HG03469 (cell line): ENCODE results near the gene ATE1.
"Not testable (repeated sequence)": the region's sequence is repeated elsewhere in the genome, so short reads cannot be mapped to it uniquely, and the experiment has no call there.

Source experiments
- ATAC-seq: cut with Tn5 transposase; IDR thresholded peaks from one replicate; pipeline ENCODE4 v1.9.1; 2021; ENCODE audit warnings: mild to moderate bottlenecking, moderate library complexity, moderate number of reproducible peaks; ENCODE audit not compliant: unreplicated experiment

Gene ATE1

GRCh38 chr10:121702351-121703320, 225.2 kb downstream of the ATE1 start:
- no peak for ATAC-seq

DNA sequence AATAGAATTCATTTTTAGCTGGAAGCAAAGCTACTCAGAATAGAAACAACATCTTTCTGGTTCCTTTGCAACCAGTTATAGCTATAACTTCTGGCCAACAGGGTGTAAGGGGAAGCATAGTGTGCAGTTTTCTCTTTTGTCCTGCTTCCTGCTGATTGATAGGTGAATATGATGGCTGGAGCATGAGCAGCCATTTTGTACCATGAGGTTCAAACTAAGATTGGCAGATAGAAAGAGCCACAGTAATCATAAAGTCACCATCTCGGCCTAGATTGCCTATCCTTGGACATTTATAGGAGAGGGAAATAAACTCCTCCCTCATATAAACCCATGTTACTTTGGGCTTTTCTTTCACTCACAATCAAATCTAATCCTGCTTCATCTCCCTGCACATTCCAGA, 227.4 kb downstream of the ATE1 start:
- no peak for ATAC-seq

- not testable (repeated sequence) for ATAC-seq
Measured at GRCh38 chr10:121699703-121700102, 228.1 kb downstream of the ATE1 start.

DNA sequence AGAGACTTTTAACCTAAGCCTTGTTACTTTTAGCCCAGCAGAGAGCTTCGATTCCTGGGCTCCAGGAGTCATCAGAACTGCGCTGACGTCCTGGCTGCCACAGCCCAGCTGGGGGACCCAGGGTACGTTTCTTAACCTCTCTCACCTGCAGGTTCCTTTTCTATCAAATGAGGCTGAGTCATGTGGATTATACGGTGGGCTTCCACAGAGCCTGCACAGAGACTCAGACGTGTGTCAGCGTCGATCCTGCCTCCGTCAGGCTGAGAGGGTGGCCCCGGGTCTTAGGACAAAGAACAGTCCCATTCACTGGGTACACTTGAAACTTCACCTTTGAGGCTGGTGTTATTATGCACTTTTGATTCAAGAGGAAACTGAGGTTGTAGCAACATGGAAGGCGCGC, 228.9 kb downstream of the ATE1 start:
- ATAC-seq = no peak

DNA sequence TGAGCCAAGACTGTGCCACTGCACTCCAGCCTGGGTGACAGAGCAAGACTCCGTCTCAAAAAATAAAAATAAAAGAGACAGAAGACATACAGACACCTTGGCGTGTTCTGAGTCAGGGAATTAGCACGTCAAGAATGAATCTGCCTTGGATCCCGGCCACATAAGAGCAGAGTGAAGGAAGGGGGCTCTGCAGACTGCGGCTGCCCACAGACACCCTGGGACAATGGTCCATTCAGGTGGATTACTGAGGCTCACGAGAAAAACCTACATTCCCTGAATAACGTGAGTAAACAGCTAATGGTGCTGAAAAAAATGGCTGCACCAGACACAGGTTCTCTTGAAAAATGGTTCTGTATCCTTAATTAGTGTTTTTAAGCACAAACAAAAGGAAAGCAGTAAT, 229.5 kb downstream of the ATE1 start:
- ATAC-seq = no peak

GRCh38 chr10:121696854-121697253, 231.0 kb downstream of the ATE1 start:
- no peak for ATAC-seq

DNA sequence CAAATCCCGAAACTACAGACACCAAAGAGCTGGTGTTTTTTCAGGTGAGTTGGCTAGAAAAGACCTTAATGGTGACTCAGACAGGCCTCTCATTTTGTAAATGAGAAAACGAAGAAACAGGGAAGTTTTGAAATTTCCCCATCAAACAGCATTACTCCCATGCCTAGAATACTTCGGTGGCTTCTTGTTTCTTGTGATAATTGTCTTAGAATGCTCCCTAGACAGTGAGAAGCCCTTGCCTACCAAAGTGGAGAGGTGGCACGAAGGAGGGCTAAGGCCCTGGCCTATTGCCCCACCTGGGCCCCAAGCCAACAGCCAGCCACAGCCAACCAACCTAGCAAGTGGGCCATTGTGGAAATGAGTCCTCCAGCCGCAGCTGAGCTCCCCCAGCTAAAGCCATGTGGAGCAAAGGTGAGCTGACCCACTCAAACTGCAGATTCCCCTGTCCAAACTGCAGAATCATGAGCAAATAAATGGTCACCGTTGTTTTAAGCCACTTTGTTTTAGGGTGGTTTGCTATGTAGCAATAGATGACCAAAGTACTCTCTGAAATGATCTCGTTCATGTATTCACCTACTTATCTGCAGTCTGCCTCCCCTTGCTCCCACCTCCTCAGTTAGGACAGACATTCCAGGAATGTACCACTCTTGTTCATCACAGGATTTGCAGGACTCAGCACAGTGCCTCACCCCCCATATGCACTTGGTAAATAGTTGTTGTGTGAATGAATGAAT, 231.9 kb downstream of the ATE1 start:
- ATAC-seq = no peak

GRCh38 chr10:121694966-121695643, 232.7 kb downstream of the ATE1 start:
- no peak for ATAC-seq

- ATAC-seq = no peak
Measured at GRCh38 chr10:121694327-121694965, 233.4 kb downstream of the ATE1 start.

DNA sequence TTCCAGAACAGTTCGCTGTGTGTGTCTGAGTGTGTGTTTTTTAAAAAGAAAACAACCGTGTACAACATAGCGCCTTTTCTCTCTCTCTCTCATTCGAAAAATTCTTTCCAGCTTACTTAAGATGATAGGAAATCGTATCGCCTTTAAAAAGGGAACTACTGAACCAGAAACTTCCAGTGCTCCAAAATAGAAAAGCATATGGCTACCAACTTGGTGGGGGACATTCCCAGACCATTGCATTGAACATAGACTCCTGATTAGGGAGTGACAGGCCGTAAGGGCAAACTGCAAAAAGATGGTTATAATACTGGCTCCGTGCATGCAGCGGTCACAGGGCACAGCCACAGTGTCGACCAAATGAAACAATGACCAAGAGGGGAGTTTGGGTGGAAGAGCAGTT, 235.2 kb downstream of the ATE1 start:
- no peak for ATAC-seq

- no peak for ATAC-seq
Measured at GRCh38 chr10:121690970-121691369, 236.9 kb downstream of the ATE1 start.
